Adipocyte (in vitro differentiated cells): Measurements from ENCODE around the gene TMEM245.

Experiments used
- DNase-seq: peaks from one replicate; pipeline ENCODE4 v3.0.0-alpha.2; 2015; ENCODE audit warnings: low read depth
- H3K27me3 ChIP-seq: replicated peaks from 2 replicates; pipeline ENCODE4 v1.7.0; 2013; ENCODE audit warnings: mild to moderate bottlenecking, low read length, moderate library complexity; ENCODE audit not compliant: control insufficient read depth, insufficient read depth
- H3K36me3 ChIP-seq: 2 replicates; pipeline ENCODE4 v1.7.0; 2013; ENCODE audit warnings: low read length, mild to moderate bottlenecking, moderate library complexity; ENCODE audit not compliant: control insufficient read depth, insufficient read depth, severe bottlenecking
- H3K4me1 ChIP-seq: 2 replicates; pipeline ENCODE4 v1.7.0; 2013; ENCODE audit warnings: mild to moderate bottlenecking, low read length, moderate library complexity; ENCODE audit not compliant: control insufficient read depth, insufficient read depth
- H3K4me3 ChIP-seq: 2 replicates; pipeline ENCODE4 v1.7.0; 2013; ENCODE audit warnings: mild to moderate bottlenecking, low read length, moderate library complexity
- H3K9ac ChIP-seq: 2 replicates; pipeline ENCODE4 v1.7.0; 2013; ENCODE audit warnings: mild to moderate bottlenecking, low read length, moderate library complexity
- H3K9me3 ChIP-seq: 2 replicates; pipeline ENCODE4 v1.7.0; 2013; ENCODE audit warnings: mild to moderate bottlenecking, low read length, moderate library complexity; ENCODE audit not compliant: control insufficient read depth

The TMEM245 gene

DNA sequence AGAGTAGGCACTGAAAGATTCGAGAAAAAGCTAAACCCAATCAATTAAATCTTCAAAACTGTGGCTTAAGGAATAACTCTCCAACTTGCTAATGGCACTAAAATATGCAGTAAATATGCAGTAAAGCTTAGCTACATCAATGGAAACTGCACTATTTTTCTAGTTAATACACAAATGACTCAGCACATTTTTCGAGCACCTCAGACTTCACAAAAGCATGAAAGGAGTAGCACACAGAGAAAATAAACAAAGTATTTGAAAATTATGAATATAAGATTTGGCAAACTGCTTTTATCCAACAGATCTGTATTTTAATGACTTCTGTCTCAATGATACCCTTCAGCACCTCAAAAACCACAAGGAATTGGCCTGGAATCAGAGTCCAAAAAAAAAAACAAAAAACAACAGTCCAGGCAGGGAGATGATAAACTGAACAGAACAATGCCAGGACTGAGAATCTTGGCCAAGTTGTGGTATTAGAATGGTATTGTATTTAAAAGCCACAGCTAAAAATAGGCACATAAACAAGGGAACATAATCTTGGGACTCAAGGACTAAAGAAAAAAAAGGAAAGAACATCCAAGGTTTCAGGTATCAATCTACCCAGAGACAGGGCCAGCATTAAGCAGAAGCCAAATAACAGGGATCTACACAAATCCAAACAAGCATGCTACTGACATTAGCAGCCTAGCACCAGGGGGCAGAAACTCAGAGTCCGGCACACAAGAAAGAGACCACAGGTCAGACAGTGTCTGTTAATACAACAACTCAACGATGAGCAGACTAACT, 21.4 kb downstream of the TMEM245 start:
- peak; percentile 88 for DNase-seq
- no peaks in the 10 kb centered on the region for H3K27me3 ChIP-seq

DNA sequence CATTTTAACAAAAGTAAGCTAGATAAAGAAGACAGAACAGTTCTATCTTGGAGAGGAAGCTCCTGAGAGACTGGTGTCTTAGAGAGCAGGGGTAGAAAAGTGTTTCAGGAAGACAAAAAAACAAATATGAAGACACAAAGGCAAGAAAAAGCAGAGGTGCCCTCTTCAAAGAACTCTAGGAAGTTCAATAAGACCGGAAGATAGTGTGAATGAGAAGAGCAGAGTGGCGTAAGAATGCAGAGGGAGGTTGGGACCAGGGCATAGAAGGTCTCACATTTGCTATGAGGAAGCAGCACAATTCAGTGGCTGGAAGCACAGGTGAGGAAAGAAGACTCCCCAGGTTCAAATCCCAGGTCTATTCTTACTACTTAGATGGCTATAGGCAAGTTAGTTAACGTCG, 22.6 kb downstream of the TMEM245 start:
- DNase-seq = no peak
- Histone ChIP-seq H3K36me3 (peaks cover 23% of the 10 kb centered on the region), H3K4me1 (peaks cover 41% of the 10 kb centered on the region), H3K9me3 (no peaks in the 10 kb centered on the region), H3K4me3 (no peak overlapping the region), H3K27me3 (no peaks in the 10 kb centered on the region), H3K9ac (no peak overlapping the region)

More for the DNA sequence above, 21.4 kb downstream of the TMEM245 start:
- Histone ChIP-seq H3K4me3 (peak overlapping the region; percentile 31), H3K9ac (peak overlapping the region; percentile 27), H3K9me3 (no peaks in the 10 kb centered on the region), H3K36me3 (peaks cover 11% of the 10 kb centered on the region), H3K4me1 (peaks cover 41% of the 10 kb centered on the region)

DNA sequence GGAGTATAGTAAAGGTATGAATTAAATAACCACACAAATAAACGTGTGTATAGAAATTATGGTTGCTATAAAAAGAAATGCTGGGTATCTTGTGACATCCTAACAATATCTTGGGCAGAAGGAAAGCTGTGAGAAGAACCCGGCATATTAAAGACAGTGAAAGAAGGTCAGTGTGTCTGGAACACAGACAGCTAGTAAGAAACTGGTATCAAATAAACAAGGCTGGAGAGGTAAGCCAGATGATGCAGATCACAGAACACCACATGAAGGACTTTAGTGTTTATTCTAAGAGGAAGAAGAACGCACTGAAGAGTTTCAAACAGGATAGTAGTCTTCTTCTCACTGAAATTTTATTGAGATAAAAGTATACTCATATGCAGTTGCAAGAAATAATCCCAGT, 24.4 kb downstream of the TMEM245 start:
- H3K4me3 ChIP-seq = no peak overlapping the region
- no peaks in the 10 kb centered on the region for H3K9me3 ChIP-seq
- peaks cover 30% of the 10 kb centered on the region for H3K36me3 ChIP-seq
- no peak for DNase-seq
- H3K9ac ChIP-seq = no peak overlapping the region
- H3K4me1 ChIP-seq = peaks cover 23% of the 10 kb centered on the region
- no peaks in the 10 kb centered on the region for H3K27me3 ChIP-seq

DNA sequence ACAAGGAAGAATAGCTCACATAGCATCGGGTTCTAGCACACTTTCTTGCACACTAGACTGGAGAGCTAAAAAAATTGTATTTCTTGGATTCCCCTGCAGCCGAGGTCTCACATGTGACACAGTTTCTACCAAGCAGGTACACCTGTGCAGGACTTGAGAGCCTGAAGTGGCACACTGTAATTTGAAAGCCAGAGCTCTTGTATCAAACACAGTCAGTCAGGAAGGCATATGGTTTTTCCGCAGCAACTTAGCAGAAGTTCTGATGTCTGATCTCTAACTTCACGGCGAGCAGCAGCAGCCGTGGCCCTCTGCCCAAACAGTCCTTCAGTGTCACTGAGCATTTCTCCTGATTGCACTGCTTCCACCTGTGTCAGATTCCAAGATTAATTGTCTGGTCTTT, 25.5 kb downstream of the TMEM245 start:
- no peak overlapping the region for H3K4me3 ChIP-seq
- no peaks in the 10 kb centered on the region for H3K9me3 ChIP-seq
- no peaks in the 10 kb centered on the region for H3K27me3 ChIP-seq
- H3K9ac ChIP-seq = no peak overlapping the region
- DNase-seq = no peak
- H3K4me1 ChIP-seq = peaks cover 20% of the 10 kb centered on the region
- H3K36me3 ChIP-seq = peaks cover 32% of the 10 kb centered on the region

DNA sequence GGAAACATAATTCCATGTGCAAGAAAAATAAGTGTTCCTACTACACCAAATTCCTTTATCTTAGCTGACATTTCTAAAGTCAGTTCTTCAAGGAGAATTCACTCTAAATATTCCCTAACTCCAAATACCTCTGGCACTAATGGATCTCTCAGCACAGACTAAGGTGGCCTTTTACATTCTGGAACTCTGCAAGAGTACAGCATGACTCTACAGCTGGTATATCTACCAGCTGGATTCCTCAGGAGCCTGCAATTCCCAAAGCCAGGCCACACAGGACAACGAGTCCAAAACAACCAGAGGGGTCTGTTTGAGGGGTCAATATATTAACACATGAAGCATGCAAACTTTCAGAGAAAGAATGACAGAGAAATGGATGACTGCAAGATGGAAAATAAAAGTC, 27.2 kb downstream of the TMEM245 start:
- H3K36me3 ChIP-seq = peaks cover 40% of the 10 kb centered on the region
- peaks cover 9% of the 10 kb centered on the region for H3K4me1 ChIP-seq
- no peak for DNase-seq
- no peaks in the 10 kb centered on the region for H3K9me3 ChIP-seq
- H3K27me3 ChIP-seq = no peaks in the 10 kb centered on the region
- H3K4me3 ChIP-seq = no peak overlapping the region
- H3K9ac ChIP-seq = no peak overlapping the region

DNA sequence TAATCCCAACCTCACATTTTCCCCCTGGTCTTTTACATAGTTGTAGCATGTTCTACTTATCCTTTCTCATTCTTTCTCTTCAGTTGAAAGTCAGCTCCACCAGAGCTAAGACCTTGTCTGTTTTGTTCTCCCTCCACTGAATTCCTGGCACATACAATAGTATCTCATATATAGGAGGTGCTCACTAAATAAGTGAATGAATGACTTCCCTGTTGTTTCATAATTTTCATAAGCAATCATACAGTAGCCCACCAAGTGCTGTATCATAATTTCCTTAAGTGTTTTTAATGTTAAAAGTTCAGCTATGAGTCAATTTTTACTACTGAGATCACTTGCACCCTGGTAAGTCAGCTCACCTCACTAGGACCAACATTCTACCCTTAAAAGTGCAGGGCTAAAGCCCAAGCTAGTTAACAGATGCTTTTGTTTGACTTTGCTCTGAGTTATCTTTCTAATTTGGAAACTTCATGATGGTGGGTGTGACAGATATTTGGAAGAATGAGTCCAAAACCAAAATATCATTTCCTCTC, 27.6 kb downstream of the TMEM245 start:
- Histone ChIP-seq H3K36me3 (peaks cover 42% of the 10 kb centered on the region), H3K9me3 (no peaks in the 10 kb centered on the region), H3K27me3 (no peaks in the 10 kb centered on the region), H3K4me3 (no peak overlapping the region), H3K9ac (no peak overlapping the region), H3K4me1 (peaks cover 6% of the 10 kb centered on the region)
- DNase-seq = no peak

DNA sequence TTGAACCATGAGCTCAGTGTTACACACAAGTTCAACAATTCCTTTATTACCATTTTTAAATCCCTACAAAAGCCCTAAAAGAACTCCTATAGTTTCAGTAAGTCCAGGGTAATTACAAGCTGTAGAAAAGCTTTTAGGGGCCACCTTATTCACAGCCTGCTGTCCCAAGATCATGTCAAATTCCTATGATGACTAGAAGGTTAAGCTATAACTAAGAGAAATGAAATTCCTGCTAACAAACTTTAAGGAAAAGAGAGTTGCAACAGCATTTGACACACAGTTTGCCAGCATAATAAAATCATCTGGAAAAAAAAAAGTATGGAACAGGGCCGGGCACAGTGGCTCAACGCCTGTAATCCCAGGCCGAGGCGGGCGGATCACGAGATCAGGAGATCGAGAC, 31.5 kb downstream of the TMEM245 start:
- H3K4me3 ChIP-seq = no peak overlapping the region
- no peak overlapping the region for H3K9ac ChIP-seq
- no peaks in the 10 kb centered on the region for H3K27me3 ChIP-seq
- H3K4me1 ChIP-seq = peaks cover 11% of the 10 kb centered on the region
- peaks cover 50% of the 10 kb centered on the region for H3K36me3 ChIP-seq
- no peak for DNase-seq
- no peaks in the 10 kb centered on the region for H3K9me3 ChIP-seq

DNA sequence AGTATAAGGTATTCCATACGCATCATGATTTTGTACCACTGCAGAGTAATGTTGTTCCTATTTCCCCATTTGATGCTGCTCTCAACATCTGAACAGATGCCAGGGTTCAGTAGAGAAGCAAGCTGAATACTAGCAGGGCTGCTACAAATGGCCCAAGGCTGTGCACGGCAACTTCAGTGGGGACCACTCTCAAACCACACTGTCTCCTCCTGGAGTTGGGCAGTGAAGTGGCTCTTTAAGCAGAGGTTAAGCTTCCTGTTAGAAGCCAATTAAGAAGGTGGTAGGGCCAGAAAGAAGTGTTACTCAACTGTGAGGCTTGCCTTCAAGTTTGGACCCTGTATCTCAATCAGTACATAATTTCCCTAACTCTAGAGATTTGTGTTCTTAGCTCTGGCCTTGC, 32.0 kb downstream of the TMEM245 start:
- peaks cover 46% of the 10 kb centered on the region for H3K36me3 ChIP-seq

DNA sequence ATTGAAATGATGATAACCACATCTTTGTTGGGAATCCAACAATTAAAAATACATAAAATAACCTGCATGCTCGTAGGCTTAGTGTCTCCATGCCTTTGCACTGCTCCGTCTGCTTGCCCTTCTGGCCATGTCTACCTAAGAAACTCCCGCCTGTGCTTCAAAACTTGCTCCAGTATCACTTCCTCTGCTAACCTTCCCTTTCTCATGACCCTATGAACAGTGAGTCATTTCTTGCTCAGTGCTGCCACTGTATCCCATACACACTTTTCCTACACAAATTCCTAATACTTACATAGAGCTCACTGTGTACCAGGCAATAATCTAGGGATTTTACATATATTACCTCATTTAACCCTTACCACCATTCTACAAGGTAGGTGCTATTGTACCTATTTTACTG, 33.5 kb downstream of the TMEM245 start:
- H3K9ac ChIP-seq = no peak overlapping the region
- no peaks in the 10 kb centered on the region for H3K9me3 ChIP-seq
- no peak for DNase-seq
- H3K27me3 ChIP-seq = no peaks in the 10 kb centered on the region
- no peak overlapping the region for H3K4me3 ChIP-seq
- peaks cover 38% of the 10 kb centered on the region for H3K36me3 ChIP-seq
- H3K4me1 ChIP-seq = peaks cover 11% of the 10 kb centered on the region

More for the DNA sequence above, 32.0 kb downstream of the TMEM245 start:
- Histone ChIP-seq H3K4me3 (no peak overlapping the region), H3K9me3 (no peaks in the 10 kb centered on the region), H3K4me1 (peaks cover 11% of the 10 kb centered on the region), H3K9ac (no peak overlapping the region), H3K27me3 (no peaks in the 10 kb centered on the region)
- DNase-seq = no peak

DNA sequence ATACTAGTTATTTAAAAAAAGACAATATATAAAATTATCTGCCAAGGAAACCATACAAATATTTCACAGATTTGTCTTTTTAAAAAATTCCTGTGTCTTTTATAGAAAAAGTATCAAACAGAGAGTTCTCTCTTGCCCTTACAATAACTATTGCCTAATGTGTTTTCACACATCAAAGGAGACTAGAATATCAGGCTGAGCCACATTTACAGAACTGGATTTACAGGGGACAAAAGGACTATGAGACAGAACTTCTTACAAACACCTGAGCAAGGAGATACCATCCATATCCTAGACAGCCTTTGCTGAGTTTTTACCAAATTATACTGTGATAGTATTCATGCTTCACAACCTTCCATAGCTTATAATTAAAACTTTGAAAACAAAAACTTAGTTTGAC, 34.2 kb downstream of the TMEM245 start:
- no peaks in the 10 kb centered on the region for H3K27me3 ChIP-seq
- no peak for DNase-seq
- peaks cover 32% of the 10 kb centered on the region for H3K36me3 ChIP-seq
- H3K4me3 ChIP-seq = no peak overlapping the region
- H3K4me1 ChIP-seq = peaks cover 11% of the 10 kb centered on the region
- H3K9me3 ChIP-seq = no peaks in the 10 kb centered on the region
- no peak overlapping the region for H3K9ac ChIP-seq

DNA sequence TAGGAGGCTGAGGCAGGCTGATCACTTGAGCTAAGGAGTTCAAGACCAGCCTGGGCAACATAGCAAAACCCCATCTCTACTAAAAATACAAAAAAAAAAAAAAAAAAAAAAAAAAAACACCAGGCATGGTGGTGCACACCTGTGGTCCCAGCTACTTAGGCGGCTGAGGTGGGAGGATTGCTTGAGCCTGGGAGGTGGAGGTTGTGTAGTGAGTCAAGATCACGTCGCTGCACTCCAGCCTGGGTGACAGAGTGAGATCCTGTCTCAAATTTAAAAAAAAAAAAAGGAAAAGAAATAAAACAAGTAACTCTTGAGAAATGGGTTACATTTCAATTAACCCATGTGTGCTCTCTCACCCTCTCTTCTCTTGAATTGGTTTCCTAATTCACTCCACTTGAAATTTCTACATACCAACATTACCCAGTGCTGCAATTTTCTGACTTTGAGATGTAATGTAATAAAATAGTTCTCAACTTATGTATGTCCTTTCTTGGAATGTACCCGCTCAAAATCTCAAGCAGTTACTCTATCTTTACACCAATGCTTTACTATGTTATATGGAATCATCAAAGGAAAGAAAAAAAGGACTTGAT, 35.8 kb downstream of the TMEM245 start:
- Histone ChIP-seq H3K4me3 (no peak overlapping the region), H3K9ac (no peak overlapping the region), H3K9me3 (no peaks in the 10 kb centered on the region), H3K27me3 (no peaks in the 10 kb centered on the region), H3K36me3 (peaks cover 34% of the 10 kb centered on the region), H3K4me1 (peaks cover 11% of the 10 kb centered on the region)
- peak; percentile 47 for DNase-seq
